ENCODE measurements around the gene RPL32.
A peak's percentile ranks its signal among the peaks of the same experiment; 100 is the strongest.

The RPL32 gene

DNA sequence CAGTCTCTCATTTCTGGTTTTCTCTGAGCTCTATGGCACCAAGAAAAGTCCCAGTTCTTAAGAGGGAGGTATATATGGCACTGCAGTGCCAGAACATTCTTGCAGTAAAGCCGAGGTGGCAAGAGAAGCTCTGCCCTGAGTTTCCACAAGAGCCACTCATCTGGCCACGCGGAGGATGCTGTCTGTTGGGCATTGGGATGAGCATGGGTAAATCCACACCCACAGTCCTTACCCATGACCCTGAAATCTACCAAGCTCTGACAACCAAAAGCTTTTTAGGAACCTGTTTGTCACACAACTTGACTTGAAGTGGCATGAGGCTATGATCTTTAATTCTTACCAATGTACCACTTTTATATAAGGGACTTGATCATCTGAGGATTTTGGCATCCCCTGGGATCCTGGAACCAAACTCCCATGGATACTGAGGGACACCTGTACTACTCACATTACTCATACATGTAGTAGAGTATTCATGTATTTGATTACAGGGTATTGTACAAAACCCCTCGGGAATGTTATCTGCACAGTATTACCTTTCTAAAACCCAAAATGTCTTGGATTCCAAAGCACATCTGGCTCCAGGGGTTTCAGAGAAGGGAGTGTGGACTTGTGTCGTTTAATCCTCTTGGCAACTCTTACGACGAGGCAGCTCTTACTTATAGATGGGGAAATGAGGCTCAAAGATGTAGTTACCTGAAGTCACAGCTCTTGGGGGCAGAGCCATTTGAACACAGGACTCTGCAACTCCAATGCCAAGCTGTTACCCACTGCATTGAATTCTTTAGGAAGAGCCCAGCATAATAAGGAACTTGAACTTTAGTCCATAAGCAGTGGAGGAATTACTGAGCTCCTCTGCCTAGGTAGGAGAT, 8.8 kb downstream of the RPL32 start:
- DNase-seq (ENCODE audit: low read depth): no peak

DNA sequence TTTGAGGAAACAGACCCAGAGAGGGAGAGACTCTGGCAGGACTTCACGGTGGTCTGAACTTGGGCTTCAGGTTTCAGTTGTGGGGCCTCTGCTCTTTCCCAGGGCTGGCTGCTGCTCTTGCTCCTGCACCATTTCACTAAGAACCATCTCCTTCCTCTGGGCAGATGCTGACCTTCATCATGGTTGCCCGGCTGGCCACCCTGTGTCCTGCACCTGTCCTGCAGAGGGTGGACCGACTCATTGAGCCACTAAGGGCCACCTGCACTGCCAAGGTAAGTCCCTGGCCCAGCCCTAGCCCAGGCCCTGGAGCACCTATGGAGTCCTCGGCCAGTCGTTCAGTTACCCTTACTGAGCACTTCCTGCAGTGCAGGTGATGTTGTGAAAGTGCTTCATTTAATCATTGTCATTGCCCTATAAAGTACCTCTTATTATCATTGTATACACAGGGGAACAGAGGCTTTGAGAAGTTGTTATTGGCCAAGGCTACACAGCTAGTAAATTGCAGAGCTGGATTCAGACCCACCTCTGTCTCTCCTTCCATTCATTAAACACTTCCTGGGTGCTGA, 10.0 kb downstream of the RPL32 start:
- no peak for DNase-seq (ENCODE audit: low read depth)

DNA sequence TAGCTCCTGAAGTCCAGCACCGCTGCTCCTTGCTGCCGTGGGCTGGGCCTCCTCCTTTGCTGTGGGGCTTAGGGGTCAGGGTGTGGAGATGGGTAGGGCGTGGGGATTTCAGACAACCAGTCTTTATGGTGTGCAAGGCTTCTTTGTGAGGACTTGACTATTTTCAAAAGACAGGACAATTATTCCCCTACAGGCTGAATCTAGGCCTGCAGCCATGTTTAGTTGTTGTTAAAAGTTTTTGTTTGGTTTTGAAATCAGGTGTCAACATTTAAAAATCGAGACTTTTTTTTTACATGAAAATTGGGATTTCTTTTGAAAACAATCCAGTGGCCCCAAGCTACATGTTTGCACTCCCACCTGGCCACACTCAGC, 10.6 kb downstream of the RPL32 start:
- DNase-seq (ENCODE audit: low read depth): no peak

DNA sequence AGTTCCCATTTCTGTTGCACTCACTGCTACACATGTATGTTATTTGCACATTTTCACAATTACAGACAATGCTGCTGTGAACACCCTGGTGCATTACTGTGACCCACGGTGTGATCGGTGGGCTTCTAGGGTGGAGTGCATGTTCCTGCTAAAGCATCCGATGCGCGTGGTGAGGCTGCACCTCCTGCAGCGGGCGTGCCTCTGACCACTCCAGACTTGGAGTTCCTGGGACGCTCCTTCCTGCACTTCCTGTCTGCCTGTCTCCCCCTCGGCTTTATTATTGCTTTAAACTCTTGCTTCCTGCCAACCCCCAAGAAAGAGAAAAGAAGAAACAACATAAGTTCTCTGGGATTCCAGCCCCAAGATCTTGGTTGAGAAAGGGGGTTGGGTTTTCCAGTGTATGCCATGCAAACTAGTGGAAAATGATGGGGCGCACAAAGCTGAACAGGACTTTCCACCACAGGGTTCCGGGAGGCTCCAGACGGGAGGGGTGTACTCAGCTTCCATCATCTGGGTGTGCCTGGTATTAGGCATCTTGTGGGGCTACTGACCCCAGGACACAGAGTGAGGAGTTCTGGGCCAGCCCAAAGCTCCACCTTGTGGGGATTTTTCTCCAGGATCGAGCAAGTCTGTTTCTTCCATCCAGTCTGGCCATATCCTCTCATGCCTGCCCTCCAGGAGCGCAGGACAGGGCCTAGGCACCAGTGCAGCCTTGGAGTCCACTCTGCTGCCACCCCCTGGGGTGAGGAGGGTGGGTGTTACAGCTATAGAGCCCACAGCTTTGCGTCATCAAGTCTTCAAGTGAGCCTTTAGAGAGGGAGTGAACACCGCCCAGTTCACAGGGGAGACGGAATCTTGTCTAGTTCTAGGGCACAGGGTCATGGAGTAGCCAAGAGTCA, 11.2 kb downstream of the RPL32 start:
- no peak for DNase-seq (ENCODE audit: low read depth)

DNA sequence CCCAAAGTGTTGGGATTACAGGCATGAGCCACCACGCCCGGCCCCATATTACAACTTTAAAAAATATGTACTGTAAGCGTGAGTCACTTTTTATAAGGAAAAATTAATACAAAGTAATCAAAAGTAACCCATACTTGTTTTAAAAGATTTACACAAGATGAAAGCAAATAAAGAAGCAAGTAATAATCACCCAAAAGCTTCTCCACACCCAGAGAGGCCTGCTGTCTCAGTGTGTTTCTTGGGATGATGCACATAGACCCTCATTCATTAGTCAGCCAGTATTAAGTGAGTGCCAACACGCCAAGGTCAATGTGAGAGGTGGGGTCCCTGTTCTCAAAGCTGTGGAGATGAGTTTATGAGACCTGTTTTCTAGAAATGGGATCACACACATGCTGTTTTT, 12.0 kb downstream of the RPL32 start:
- no peak for DNase-seq (ENCODE audit: low read depth)

DNA sequence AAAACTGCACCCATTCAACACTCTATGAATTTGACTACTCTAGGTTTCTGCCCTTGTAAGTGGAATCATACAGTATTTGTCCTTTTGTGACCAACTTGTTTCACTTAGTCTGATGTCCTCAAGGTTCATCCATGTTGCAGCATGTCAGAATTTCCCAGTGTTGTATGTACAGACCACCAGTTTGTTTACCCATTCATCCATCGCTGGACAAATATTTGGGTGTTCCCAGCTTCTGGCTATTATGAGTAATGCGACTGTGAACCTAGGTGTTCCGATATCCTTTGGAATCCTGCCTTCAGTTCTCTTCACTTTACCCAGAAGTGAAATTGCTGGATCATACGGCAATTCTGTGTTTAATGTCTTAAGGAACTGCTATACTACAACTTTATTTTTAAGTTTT, 12.6 kb downstream of the RPL32 start:
- DNase-seq (ENCODE audit: low read depth): no peak

DNA sequence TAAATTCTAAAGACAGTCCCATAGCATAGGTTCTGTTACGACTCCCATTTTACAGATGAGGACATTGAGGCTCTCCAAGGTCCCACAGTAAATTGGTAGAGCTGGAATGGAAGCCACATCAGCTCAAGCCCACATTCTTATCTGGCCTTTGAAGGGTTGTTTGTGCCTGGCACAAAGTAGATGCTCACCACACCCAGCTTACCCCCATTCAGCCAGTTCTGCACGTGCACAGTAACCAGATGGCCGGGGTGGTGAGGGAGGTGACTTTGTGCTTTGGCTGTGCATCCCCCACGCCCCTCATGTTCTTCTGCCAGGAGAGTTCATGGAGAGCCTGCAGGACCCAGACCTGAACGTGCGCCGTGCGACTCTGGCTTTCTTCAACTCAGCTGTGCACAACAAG, 16.2 kb downstream of the RPL32 start:
- DNase-seq (ENCODE audit: low read depth): no peak

DNA sequence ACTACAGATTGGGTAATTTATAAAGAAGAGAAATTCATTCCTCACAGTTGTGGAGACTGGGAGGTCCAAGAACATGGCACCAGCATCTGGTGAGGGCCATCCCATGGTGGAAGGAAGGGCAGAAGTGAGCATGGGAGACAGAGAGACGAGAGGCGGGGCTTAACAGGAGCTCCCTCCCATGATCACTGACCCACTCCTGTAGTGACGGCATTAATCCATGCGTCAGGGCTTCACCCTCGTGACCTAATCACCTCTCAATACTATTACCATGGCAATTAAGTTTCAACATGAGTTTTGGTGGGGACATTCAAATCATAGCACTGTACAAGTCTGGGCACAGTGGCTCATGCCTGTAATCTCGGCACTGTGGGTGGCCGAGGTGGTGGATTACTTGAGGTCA, 17.1 kb downstream of the RPL32 start:
- DNase-seq (ENCODE audit: low read depth): no peak

DNA sequence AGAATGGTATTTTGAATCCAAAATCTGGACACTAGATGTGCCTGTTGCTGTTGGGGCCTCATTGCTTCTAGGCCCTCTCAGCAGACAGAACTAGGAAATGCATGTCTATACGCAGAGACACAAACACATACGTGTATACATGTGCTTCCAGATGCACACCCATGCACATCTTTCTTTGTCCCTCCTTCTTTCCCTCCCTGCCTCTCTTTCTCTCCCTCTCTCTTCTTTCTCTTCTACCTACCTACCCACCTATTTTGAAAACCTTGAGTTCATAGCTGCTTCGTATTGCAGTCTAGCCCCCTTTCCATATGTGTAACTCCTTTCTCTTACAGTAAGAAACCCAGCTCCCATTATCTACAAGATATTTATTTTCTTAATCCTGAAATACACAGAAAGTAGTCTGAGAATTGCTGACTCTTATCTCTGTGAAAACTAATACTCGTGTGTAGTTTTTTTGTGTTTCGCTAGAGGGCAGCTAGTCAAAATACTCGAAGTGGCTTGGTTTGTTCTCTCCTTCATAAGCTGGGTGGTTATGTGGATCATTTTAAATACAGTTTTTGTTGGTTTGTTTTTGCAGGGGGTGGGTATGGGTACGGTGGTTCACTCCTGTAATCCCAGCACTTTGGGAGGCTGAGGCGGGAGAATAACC, 18.5 kb downstream of the RPL32 start:
- DNase-seq (ENCODE audit: low read depth): no peak

DNA sequence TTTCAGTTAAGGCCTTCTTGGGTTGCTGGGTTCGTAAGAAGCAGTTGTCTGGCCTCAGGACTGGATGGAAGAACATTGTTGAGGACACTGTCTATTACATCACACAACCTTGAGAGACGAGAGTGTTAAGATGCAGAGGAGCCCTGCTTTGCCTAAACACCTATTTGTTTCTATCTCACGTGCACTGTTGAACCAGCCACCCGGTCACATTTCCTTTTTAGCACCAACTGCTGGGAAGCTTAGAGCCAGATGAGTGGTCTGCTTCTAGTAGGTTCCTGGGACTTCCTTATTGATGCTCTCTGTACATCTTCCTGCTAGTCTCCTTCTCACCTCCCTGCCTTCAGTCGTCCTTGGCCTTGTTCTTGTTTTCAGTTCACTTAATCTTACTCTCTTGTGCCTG, 22.6 kb downstream of the RPL32 start:
- no peak for DNase-seq (ENCODE audit: low read depth)

DNA sequence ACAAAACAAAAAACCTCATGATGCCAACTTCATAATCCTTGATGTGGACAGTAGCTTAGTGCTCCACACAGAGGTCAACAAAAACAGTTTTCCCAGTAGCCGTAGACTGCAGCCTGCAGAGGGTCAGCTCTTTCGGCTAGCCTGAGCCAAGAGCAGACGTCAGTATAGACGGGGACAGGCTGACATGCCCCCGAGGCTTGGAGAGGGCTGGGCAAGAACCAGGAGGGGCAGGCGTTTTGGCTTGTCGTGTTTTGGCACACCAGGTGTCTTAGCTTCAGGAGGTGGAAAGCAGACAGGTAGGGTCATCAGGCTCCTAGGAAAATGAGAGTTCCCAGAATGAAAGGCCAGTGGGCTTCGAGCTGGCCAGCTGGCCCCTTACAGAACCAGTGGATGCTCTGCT, 23.1 kb downstream of the RPL32 start:
- no peak for DNase-seq (ENCODE audit: low read depth)

DNA sequence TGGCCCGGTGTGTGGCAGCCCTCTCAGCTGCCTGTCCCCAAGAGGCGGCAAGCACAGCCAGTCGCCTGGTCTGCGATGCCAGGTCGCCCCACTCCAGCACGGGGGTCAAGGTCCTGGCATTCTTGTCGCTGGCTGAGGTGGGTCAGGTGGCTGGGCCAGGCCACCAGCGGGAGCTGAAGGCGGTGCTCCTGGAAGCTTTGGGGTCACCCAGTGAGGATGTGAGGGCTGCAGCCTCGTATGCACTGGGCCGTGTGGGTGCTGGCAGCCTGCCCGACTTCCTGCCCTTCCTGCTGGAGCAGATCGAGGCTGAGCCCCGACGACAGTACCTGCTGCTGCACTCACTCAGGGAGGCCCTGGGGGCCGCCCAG, 24.0 kb downstream of the RPL32 start:
- no peak for DNase-seq (ENCODE audit: low read depth)

DNA sequence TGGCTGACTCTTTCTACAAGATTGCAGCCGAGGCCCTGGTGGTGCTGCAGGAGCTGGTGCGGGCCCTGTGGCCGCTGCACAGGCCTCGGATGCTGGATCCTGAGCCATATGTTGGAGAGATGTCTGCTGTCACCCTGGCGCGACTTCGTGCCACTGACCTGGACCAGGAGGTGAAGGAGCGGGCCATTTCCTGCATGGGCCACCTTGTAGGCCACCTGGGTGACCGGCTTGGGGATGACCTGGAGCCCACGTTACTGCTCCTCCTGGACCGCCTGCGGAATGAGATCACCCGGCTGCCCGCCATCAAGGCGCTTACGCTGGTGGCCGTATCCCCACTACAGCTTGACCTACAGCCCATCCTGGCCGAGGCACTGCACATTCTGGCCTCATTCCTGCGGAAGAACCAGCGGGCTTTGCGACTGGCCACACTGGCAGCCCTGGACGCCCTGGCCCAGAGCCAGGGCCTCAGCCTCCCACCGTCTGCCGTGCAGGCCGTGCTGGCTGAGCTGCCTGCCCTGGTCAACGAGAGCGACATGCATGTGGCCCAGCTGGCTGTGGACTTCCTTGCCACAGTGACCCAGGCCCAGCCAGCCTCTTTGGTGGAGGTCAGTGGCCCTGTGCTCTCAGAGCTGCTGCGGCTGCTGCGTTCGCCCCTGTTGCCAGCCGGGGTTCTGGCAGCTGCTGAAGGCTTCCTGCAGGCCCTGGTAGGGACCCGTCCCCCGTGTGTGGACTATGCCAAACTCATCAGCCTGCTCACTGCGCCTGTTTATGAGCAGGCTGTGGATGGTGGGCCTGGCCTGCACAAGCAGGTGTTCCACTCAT, 24.6 kb downstream of the RPL32 start:
- DNase-seq (ENCODE audit: low read depth): no peak

DNA sequence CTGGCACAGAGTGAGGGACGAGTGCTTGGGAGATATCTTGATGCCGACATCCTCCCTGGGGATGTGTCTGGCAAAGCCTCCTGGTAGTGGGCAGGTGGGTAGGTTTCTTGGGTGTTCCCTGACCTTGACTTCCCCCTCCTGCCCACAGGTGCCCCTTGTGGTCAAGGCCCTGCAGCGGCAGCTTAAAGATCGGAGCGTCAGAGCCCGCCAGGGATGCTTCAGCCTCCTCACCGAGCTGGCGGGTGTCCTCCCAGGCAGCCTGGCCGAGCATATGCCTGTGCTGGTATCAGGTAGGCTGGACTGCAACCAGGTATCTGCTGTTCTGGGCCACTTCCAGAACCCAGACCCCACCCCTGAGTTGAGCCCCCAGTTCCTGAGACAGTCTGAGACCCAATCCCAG, 25.6 kb downstream of the RPL32 start:
- DNase-seq (ENCODE audit: low read depth): no peak

DNA sequence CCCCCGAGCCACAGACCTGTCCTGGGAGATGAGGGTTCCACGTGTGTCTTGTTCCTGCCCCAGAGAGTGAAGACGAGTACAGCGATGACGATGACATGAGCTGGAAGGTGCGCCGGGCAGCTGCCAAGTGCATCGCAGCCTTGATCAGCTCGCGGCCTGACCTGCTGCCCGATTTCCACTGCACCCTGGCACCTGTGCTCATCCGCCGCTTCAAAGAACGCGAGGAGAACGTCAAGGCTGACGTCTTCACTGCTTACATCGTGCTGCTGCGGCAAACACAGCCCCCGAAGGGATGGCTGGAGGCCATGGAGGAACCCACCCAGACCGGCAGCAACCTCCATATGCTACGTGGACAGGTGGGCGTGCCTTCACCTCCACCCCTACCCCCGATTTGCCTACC, 26.3 kb downstream of the RPL32 start:
- DNase-seq (ENCODE audit: low read depth): no peak

DNA sequence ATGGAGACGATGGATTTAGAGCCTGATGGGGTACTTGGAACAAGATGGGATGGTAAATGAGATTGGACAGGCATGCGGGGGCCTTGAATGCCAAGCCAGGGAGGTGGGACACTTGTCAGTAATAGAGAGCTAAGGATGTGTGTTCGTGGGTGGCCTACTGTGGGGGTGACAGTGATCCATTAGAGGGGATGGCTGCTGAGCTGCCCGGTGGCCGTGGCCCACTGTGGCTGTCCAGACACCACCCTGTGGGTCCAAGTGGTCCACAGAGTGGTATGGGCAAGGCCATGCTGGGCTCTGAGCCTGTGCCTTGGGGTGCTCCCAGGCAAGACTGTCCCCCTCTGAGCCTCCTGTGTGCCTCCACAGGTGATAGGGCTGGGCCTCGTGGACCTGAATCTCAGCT, 27.4 kb downstream of the RPL32 start:
- no peak for DNase-seq (ENCODE audit: low read depth)

DNA sequence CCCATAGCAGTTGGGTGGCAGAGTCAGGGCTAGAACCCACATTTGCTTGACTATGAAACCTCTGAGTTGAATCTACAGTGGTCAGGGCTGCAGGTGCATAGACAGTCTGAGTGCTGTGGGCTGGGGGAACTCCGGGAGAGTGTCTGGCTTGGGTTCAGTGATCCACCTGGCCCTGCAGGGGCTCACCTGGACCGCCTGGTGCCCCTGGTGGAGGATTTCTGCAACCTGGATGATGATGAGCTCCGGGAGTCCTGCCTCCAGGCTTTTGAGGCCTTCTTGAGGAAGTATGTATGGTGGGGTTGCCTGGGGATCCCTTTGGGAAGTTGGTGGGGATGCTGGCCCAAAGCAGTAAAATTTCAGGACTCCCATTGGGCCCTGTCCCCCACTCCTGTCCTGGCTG, 28.6 kb downstream of the RPL32 start:
- no peak for DNase-seq (ENCODE audit: low read depth)

DNA sequence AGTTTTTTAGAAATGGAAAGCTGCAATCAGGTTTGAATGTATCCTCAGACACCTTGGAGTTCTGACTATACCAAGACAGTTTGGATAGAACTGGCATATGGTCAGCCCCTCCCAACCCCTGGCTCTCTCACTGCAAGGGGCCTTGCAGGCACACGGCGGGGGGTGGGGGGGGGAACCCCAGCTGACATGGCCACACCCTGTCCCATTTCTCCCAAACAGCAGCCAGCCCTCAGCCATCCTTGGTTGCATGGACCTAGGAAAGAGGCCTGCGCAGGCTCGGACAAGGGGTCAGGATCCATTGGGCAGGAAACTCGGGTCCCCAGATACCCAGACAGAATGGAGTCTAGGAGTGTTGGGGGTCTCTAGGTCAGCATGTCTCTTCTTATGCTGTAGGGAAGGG, 30.4 kb downstream of the RPL32 start:
- DNase-seq (ENCODE audit: low read depth): no peak

DNA sequence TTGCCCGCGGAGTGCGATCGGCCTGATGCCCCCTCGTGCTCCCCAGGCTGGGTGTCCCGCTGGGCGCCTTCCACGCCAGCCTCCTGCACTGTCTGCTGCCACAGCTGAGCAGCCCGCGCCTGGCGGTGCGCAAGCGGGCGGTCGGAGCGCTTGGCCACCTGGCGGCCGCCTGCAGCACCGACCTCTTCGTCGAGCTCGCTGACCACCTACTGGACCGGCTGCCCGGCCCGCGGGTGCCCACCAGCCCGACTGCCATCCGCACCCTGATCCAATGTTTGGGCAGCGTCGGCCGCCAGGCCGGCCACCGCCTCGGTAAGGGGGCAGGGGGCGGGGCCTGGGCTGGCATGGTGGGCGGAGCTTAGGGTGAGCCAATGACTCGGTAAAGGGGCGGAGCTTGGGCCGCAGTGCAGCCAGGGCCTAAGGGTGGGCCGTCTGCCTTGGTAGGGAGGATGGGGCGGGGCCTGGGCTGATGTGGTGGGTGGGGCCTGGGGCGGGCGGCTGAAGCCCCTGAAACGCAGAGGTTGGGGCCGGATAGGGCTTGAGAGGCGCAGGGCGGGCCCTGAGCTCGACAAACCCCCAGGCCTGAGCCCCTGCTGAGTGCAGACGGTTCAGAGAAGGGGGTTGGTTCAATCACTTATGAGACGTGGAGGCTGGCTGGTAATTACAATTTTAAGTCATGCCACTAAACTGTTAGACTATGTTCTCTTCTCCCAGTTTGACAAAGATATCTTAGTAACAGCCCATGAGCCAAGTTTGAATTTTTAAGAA, 31.2 kb downstream of the RPL32 start:
- DNase-seq (ENCODE audit: low read depth): peak; percentile 92

DNA sequence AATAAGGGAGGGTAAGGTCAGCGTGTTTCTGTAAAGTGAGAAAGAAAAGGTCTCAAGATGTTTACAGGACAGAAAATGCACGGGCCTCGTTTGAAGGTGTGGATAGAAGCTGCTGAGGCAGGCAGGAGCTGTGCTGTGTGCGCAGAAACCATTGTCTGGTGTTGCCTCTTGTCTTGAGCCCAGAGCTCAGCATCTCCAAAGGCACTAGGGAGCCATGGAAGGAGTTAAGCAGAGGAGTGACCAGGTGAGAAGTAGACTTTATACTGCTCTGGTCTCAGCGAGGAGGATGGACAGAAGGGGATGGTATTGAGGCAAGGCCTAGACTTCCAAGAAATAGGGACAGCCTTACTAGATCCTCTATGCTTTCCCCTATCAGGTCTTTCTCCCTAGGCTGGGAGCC, 31.9 kb downstream of the RPL32 start:
- no peak for DNase-seq (ENCODE audit: low read depth)

DNA sequence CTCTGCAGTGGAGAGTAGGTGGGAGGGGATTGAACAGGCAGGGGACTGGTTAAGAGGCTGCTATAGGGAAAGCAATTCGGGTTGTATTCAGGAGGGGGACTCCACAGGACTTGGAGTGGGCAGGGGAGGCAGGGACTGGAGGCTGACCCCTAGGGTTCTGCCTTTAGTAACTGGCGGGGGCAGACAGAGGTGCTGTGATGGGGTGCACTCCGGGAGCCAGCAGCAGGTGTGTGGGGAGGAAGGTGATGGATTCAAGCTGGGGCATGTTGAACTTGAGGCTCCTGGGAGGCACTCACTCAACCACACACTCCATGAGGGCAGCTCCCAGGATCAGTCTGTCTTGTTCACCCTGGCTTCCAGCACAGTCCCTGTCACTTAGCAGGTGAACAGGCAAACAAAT, 32.4 kb downstream of the RPL32 start:
- DNase-seq (ENCODE audit: low read depth): no peak
